ENCODE results near the gene STK38L.
"Not testable (repeated sequence)": the region's sequence is repeated elsewhere in the genome, so short reads cannot be mapped to it uniquely, and the experiment has no call there.

STK38L gene

DNA sequence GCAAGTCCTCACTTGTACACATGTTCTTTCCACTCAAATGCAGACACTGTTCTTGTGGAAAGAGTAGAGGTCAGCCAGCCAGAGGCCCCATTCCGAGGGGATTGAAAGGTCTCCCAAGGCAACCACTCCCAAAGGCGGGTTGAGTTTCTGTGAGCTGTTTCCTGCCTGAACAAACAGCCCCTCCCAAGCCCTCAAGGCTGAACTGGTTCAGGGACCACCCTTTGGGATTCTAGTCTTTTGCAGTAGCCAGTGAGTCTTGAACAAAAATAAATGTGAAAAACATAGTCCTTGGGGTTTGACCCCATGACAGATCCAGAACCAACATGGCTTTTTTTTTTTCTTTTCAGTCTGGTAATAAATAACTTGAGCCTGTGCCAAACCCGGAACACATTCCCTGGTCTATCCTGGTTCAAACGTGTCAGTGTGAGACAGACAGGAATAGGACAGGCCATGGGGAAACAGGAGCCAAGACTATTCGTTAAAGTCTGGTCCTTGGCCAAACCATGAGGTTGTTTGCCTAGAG lies 17.6 kb upstream of the STK38L start:
- in situ Hi-C loops (cut with HindIII; ENCODE audit: low sequenced_read_pairs): no loop called here

DNA sequence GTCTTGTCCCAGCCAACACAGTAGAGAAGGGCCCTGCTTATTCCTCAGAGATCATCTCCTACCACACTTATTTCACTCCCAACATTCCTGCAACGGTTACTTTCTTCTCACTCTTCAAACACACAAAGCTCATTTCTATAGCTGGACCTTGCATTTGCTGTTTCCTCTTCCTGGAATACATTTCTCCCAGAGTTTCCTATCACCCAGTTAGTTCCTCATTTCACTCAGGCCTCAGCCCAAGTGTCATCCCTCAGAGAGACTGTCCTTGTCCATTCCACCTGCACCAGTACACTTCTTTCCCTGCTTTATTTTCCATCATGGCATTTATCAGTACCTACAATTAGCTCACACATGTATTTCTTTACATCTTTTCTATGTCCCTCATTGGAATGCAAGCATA lies 14.7 kb upstream of the STK38L start:
- in situ Hi-C loops (cut with HindIII; ENCODE audit: low sequenced_read_pairs): no loop called here

DNA sequence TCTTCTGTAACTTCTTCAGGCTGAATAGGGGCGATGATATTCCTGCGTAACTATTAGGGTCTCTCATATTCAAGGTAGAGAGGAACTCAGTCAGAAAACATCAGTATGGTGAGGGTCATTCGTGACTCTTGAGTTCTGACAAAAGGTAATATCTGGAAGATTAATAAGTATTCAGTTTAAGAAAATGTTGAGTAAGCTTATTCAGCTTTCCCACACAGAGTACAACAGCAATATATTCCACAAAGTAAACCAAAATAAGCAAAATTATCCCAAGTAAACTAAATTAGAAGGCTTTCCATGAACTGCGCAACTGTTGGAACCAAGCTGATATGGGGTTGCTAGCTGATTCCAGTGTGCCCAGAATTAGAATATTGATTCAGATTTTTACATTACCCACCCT lies 12.7 kb upstream of the STK38L start:
- in situ Hi-C loops (cut with HindIII; ENCODE audit: low sequenced_read_pairs): not testable (repeated sequence)

GRCh38 chr12:27233814-27234213 lies 10.3 kb upstream of the STK38L start:
- in situ Hi-C loops (cut with HindIII; ENCODE audit: low sequenced_read_pairs): no loop called here

GRCh38 chr12:27236498-27236897 lies 7.6 kb upstream of the STK38L start:
- in situ Hi-C loops (cut with HindIII; ENCODE audit: low sequenced_read_pairs): no loop called here

- in situ Hi-C loops (cut with HindIII; ENCODE audit: low sequenced_read_pairs): no loop called here
Measured at GRCh38 chr12:27237790-27238771, 6.0 kb upstream of the STK38L start.

DNA sequence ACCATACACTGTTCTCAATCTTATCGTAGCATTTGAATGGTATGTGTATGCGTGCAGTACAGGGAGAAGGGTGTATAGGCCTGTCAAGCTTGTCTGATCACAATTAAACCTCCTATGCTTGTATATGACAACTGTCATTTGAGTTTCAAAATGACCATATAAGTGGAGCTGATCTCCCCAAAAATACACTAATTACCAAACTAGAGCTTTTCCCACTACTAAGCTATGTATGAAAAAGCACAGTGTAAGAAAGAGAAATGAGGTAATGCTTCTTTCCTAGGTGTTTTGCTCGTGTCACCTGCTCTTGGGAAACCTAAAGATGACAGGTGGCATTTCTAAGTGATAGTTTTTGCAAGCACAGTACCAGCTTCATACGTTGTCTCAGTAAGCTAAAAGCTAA lies 1.1 kb upstream of the STK38L start:
- in situ Hi-C loops (cut with HindIII; ENCODE audit: low sequenced_read_pairs): no loop called here

- in situ Hi-C loops (cut with HindIII; ENCODE audit: low sequenced_read_pairs): no loop called here
Measured at GRCh38 chr12:27244689-27245488, 803 bp downstream of the STK38L start.

- in situ Hi-C loops (cut with HindIII; ENCODE audit: low sequenced_read_pairs): no loop called here
Measured at GRCh38 chr12:27246141-27246540, 2.1 kb downstream of the STK38L start.

GRCh38 chr12:27246774-27247173 lies 2.7 kb downstream of the STK38L start:
- in situ Hi-C loops (cut with HindIII; ENCODE audit: low sequenced_read_pairs): no loop called here

DNA sequence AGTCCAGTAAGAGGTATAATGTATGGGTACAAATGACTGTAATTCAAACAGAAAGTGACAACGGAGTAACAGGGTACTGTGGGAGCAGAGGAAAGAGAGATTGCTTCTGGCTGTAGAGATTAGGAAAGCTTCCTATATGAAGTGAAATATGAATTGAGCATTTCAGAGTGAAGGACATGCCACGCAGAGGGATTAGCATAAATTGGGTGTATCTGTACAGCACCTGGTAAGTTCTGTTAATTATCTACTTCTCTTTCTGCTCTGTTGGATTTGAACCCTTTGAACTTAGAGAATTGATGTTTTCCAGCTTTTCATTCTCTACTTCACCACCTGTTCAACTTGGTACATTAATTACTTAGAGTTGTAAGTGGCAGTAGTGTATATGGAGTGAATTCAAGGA lies 8.8 kb downstream of the STK38L start:
- in situ Hi-C loops (cut with HindIII; ENCODE audit: low sequenced_read_pairs): loop anchor here (5.0 kb wide), 1 partner anchor 296 kb away; no protein-coding TSS in a partner anchor

GRCh38 chr12:27253347-27253746 lies 9.3 kb downstream of the STK38L start:
- in situ Hi-C loops (cut with HindIII; ENCODE audit: low sequenced_read_pairs): loop anchor here (5.0 kb wide), 1 partner anchor 296 kb away; no protein-coding TSS in a partner anchor

DNA sequence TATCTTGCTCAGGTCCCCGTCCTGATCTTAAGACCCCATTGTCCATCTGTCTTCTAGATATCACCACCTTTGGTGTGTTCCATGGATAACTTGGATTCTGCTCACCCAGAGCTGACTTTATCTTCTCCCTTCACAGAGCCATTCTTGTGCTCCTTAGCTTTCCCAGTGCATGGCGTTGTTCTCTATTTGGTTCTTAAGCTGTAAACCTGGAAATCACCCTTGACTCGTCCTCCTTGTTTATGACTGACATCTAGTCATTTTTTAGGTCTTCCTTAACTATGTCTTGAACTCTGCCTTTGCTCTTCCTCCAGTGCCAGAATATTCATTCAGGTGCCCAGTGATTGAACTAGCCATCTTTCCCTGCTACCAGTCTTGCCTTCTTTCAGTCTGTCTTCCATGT lies 11.7 kb downstream of the STK38L start:
- in situ Hi-C loops (cut with HindIII; ENCODE audit: low sequenced_read_pairs): loop anchor here (5.0 kb wide), 1 partner anchor 41 kb away; no protein-coding TSS in a partner anchor

DNA sequence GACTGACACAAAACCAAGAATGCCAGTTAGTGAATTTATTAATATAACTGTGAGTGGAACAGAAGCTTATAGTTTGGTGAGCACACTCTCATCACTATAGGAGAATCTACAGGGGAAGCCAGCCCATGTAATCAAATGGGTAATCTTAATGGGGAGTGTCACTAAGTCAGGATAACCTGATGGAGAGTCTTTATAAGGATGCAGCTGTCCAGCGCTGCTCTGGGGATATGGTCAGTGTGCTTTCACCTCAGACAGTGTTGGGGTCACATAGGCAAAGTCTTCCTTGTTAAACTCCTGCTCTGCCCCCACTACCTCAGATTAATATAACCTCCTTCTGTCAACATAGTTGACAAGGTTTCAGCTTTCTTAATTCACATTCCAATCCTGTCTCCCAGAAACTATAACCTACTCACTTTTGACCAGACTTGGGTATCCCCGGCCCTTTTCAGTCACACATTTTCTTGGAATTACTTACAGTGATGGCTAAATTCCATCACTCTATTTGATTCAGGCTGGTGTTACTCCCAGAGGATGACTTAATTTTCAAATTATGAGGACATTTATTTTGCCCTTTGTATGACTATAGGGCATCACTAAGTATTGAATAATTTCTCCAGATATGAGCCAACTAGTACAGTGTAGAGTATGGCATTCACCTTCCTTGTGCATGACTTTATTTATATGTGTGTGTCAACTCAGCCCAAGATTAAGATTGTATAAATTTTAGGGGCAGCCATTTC lies 13.2 kb downstream of the STK38L start:
- in situ Hi-C loops (cut with HindIII; ENCODE audit: low sequenced_read_pairs): loop anchor here (5.0 kb wide), 1 partner anchor 40 kb away; no protein-coding TSS in a partner anchor

- in situ Hi-C loops (cut with HindIII; ENCODE audit: low sequenced_read_pairs): no loop called here
Measured at GRCh38 chr12:27260746-27261145, 16.7 kb downstream of the STK38L start.

- in situ Hi-C loops (cut with HindIII; ENCODE audit: low sequenced_read_pairs): no loop called here
Measured at GRCh38 chr12:27261866-27262265, 17.8 kb downstream of the STK38L start.

DNA sequence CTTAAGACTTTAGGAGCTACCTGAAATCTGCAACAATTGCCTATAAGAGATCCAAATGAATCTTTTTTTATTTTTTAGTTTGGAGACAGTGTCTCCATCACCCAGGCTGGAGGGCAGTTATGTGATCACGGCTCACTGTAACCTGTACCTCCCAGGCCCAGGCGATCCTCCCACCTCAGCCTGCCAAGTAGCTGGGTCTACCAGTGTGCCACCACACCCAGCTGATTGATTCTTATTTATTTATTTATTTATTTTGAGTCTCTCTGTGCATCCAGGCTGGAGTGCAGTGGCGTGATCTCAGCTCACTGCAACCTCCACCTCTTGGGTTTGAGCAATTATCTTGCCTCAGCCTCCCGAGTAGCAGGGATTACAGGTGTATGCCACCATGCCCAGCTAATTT lies 26.1 kb downstream of the STK38L start:
- in situ Hi-C loops (cut with HindIII; ENCODE audit: low sequenced_read_pairs): no loop called here

GRCh38 chr12:27271206-27271605 lies 27.1 kb downstream of the STK38L start:
- in situ Hi-C loops (cut with HindIII; ENCODE audit: low sequenced_read_pairs): no loop called here

GRCh38 chr12:27272373-27273028 lies 28.4 kb downstream of the STK38L start:
- in situ Hi-C loops (cut with HindIII; ENCODE audit: low sequenced_read_pairs): no loop called here

GRCh38 chr12:27273114-27273513 lies 29.0 kb downstream of the STK38L start:
- in situ Hi-C loops (cut with HindIII; ENCODE audit: low sequenced_read_pairs): no loop called here
